DOHH2 (cell line): ENCODE data around the gene GKN1.

Experiments used
- H3F3A ChIP-seq: fragments of 200-600 bp; sonication (generic), shearing (Covaris generic); 2 replicates; pipeline ENCODE4 v1.6.0; 2016; ENCODE audit warnings: antibody characterized with exemption, mild to moderate bottlenecking; ENCODE audit not compliant: control insufficient read depth, insufficient read depth
- H3K27ac ChIP-seq: fragments of 200-600 bp; sonication (generic); 2 replicates; pipeline ENCODE4 v1.5.1; 2014; ENCODE audit warnings: low read depth, mild to moderate bottlenecking, low read length, moderate library complexity
- H3K27me3 ChIP-seq: fragments of 200-600 bp; sonication (generic); 2 replicates; pipeline ENCODE4 v1.6.1; 2014; ENCODE audit warnings: mild to moderate bottlenecking, low read length, mixed read lengths; ENCODE audit not compliant: control insufficient read depth
- H3K36me3 ChIP-seq: fragments of 200-600 bp; sonication (generic); 2 replicates; pipeline ENCODE4 v1.6.1; 2014; ENCODE audit warnings: mild to moderate bottlenecking, low read length, moderate library complexity, mixed read lengths; ENCODE audit not compliant: control insufficient read depth
- H3K4me1 ChIP-seq: fragments of 200-600 bp; sonication (generic); 2 replicates; pipeline ENCODE4 v1.6.1; 2014; ENCODE audit warnings: mild to moderate bottlenecking, low read length, mixed read lengths; ENCODE audit not compliant: control insufficient read depth
- H3K4me2 ChIP-seq: fragments of 200-600 bp; sonication (generic); 2 replicates; pipeline ENCODE4 v1.6.0; 2014; ENCODE audit warnings: mild to moderate bottlenecking, low read length, moderate library complexity
- H3K4me3 ChIP-seq: fragments of 200-600 bp; sonication (generic); 2 replicates; pipeline ENCODE4 v1.5.1; 2014; ENCODE audit warnings: mild to moderate bottlenecking, low read length, mixed read lengths
- H3K79me2 ChIP-seq: fragments of 200-600 bp; sonication (generic); 2 replicates; pipeline ENCODE4 v1.6.1; 2014; ENCODE audit warnings: mild to moderate bottlenecking, low read length, mixed read lengths; ENCODE audit not compliant: control insufficient read depth
- H3K9me2 ChIP-seq: fragments of 200-600 bp; sonication (generic); replicated peaks from 2 replicates; pipeline ENCODE4 v1.6.1; 2014; ENCODE audit warnings: mild to moderate bottlenecking, low read length, mixed read lengths; ENCODE audit not compliant: control insufficient read depth
- H3K9me3 ChIP-seq: fragments of 200-600 bp; sonication (generic); 2 replicates; pipeline ENCODE4 v1.6.1; 2014; ENCODE audit warnings: antibody characterized with exemption, low read length, mixed read lengths; ENCODE audit not compliant: control insufficient read depth, insufficient read depth
- H4K20me1 ChIP-seq: fragments of 200-600 bp; sonication (generic); 2 replicates; pipeline ENCODE4 v1.6.0; 2014; ENCODE audit warnings: low read depth, mild to moderate bottlenecking, antibody characterized with exemption, low read length, moderate library complexity; ENCODE audit not compliant: control insufficient read depth, insufficient read depth
- EZH2phosphoT487 ChIP-seq: fragments of 200-600 bp; sonication (generic); IDR thresholded peaks from 2 replicates; pipeline ENCODE4 v1.6.1; 2017; ENCODE audit warnings: borderline replicate concordance, mild to moderate bottlenecking, antibody characterized with exemption, low read length, moderate library complexity, mixed read lengths
- TF ChIP-seq, protein P1 (sequence below): fragments of 200-600 bp; sonication (generic); IDR thresholded peaks from one replicate; pipeline ENCODE4 v1.5.1; 2014; ENCODE audit warnings: antibody characterized with exemption, mild to moderate bottlenecking, low read depth, low read length; ENCODE audit not compliant: poor library complexity, severe bottlenecking

GKN1 gene

DNA sequence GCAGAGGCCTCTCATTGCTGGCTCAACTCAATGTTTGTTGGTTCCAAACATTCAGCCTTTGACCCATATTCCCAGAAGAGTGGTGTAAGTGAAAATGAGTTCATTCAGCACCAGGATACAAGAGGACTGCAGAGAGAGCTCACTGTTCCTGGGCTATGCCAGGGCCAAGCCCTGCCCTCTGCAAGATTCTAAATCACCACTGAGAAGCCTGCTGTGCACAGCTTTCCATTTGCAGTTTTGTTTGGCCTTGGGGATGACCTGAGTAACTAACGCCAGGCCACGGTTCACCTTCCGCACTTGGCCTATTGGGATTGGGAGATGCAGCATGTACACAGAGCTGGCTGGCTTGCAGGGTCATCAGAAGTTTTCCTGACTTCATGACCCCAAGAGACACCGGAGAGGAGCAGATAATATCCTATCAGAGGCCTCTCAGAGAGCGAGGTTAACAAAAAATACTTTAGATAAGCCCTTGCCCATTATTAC is 12.6 kb downstream of the GKN1 start:
- Histone ChIP-seq H3K9me2 (no peaks in the 10 kb centered on the region), H4K20me1 (no peaks in the 10 kb centered on the region), H3K79me2 (no peaks in the 10 kb centered on the region), H3K4me3 (no peak overlapping the region), H3K27ac (no peak overlapping the region), H3K27me3 (peaks cover 3% of the 10 kb centered on the region), H3K36me3 (no peaks in the 10 kb centered on the region), H3F3A (no peaks in the 10 kb centered on the region), H3K9me3 (no peaks in the 10 kb centered on the region), H3K4me2 (no peak overlapping the region), H3K4me1 (no peaks in the 10 kb centered on the region)
- TF ChIP-seq, protein P1, sequence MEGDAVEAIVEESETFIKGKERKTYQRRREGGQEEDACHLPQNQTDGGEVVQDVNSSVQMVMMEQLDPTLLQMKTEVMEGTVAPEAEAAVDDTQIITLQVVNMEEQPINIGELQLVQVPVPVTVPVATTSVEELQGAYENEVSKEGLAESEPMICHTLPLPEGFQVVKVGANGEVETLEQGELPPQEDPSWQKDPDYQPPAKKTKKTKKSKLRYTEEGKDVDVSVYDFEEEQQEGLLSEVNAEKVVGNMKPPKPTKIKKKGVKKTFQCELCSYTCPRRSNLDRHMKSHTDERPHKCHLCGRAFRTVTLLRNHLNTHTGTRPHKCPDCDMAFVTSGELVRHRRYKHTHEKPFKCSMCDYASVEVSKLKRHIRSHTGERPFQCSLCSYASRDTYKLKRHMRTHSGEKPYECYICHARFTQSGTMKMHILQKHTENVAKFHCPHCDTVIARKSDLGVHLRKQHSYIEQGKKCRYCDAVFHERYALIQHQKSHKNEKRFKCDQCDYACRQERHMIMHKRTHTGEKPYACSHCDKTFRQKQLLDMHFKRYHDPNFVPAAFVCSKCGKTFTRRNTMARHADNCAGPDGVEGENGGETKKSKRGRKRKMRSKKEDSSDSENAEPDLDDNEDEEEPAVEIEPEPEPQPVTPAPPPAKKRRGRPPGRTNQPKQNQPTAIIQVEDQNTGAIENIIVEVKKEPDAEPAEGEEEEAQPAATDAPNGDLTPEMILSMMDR, result no peak

DNA sequence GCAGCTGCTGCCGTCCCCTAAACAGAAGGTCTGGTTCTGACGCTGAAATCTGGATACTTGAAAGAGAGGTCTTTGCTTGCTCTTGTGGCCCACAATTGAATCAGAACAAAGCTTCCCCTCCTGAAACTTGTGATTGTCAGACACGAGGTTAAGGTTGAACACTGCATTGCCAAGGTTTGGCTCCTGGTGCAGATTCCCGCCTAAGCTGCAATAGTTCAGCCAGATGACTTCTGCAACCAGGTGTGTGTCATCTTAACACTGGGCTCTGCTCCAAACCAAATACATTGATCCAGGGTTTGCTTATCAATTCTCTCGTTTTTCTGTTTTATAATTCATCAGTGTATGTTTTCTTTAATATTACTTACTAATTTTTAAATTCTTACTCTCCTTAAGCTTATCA is 14.6 kb downstream of the GKN1 start:
- H3K4me1 ChIP-seq, result no peaks in the 10 kb centered on the region
- no peak overlapping the region for H3K27ac ChIP-seq
- no peaks in the 10 kb centered on the region for H3K9me3 ChIP-seq
- H3F3A ChIP-seq, result no peaks in the 10 kb centered on the region
- H3K79me2 ChIP-seq, result no peaks in the 10 kb centered on the region
- TF ChIP-seq EZH2phosphoT487, result no peak
- TF ChIP-seq, protein P1, result no peak
- no peak overlapping the region for H3K4me2 ChIP-seq
- H3K9me2 ChIP-seq, result no peaks in the 10 kb centered on the region
- no peaks in the 10 kb centered on the region for H3K36me3 ChIP-seq
- peaks cover 3% of the 10 kb centered on the region for H3K27me3 ChIP-seq
- no peak overlapping the region for H3K4me3 ChIP-seq
- H4K20me1 ChIP-seq, result no peaks in the 10 kb centered on the region

DNA sequence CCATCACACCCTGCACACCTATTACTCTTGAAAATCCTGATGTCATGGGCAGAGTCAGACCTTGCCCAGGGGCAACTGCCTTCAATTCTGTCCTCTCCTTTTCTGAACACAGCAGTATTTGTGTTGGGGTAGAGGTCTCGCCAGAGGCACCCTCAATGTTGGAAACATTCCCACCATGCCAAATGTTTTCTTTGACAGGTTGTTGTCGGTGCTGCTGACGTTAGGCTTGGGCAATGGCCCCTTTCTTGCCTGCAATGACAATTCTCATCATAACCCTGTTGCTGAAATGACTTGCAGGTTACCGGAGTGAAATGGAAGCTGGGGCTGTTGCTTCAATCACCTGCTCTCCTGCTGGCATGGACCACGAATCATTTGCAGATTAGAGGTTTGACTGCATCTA is 17.9 kb downstream of the GKN1 start:
- no peak for TF ChIP-seq EZH2phosphoT487
- Histone ChIP-seq H3K27ac (no peak overlapping the region), H3K4me1 (no peaks in the 10 kb centered on the region), H4K20me1 (no peaks in the 10 kb centered on the region), H3K9me2 (no peaks in the 10 kb centered on the region), H3K4me3 (no peak overlapping the region), H3K79me2 (no peaks in the 10 kb centered on the region), H3K9me3 (no peaks in the 10 kb centered on the region), H3K4me2 (no peak overlapping the region), H3K27me3 (peaks cover 8% of the 10 kb centered on the region), H3K36me3 (no peaks in the 10 kb centered on the region), H3F3A (no peaks in the 10 kb centered on the region)

DNA sequence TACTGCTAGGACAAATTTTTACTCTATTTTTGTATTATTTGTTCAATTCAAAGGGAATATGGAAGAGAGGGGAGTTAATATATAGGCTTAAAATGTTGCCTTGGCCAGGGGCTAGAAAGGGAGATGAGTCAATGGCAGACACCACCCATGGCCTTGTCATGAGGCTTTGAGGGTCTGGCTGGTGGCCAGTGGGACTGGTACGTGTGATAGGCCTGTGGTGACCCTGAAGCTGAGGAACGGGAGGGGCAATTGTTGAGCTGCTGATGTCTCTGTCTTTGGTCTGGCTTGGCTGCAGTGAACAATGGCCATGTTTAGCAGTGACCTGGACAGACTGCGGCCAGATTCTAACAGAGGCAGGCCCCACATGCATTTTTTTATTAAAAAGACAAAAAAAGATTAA is 18.5 kb downstream of the GKN1 start:
- TF ChIP-seq, protein P1, result no peak
- TF ChIP-seq EZH2phosphoT487, result no peak

More for the DNA sequence above, 18.5 kb downstream of the GKN1 start:
- H3K79me2 ChIP-seq, result no peaks in the 10 kb centered on the region
- H3K27me3 ChIP-seq, result peaks cover 8% of the 10 kb centered on the region
- H3K9me3 ChIP-seq, result no peaks in the 10 kb centered on the region
- H3K4me2 ChIP-seq, result no peak overlapping the region
- H3K27ac ChIP-seq, result no peak overlapping the region
- H3K4me1 ChIP-seq, result no peaks in the 10 kb centered on the region
- no peaks in the 10 kb centered on the region for H3F3A ChIP-seq
- no peaks in the 10 kb centered on the region for H3K9me2 ChIP-seq
- H4K20me1 ChIP-seq, result no peaks in the 10 kb centered on the region
- no peak overlapping the region for H3K4me3 ChIP-seq
- no peaks in the 10 kb centered on the region for H3K36me3 ChIP-seq
